ENCODE measurements around the gene CEP76.

GRCh38 chr18:12658426-12659138 lies 43.9 kb downstream of the CEP76 start:
- TF ChIP-seq, protein P1, sequence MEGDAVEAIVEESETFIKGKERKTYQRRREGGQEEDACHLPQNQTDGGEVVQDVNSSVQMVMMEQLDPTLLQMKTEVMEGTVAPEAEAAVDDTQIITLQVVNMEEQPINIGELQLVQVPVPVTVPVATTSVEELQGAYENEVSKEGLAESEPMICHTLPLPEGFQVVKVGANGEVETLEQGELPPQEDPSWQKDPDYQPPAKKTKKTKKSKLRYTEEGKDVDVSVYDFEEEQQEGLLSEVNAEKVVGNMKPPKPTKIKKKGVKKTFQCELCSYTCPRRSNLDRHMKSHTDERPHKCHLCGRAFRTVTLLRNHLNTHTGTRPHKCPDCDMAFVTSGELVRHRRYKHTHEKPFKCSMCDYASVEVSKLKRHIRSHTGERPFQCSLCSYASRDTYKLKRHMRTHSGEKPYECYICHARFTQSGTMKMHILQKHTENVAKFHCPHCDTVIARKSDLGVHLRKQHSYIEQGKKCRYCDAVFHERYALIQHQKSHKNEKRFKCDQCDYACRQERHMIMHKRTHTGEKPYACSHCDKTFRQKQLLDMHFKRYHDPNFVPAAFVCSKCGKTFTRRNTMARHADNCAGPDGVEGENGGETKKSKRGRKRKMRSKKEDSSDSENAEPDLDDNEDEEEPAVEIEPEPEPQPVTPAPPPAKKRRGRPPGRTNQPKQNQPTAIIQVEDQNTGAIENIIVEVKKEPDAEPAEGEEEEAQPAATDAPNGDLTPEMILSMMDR (IDR thresholded peaks at IDR 0.05; ENCODE audit: insufficient read depth, low read length, poor library complexity, severe bottlenecking), result no peak
- no peak for TF ChIP-seq EZH2phosphoT487 (conservative IDR thresholded peaks at IDR 0.05; ENCODE audit: low read length)

Data from SU-DHL-6 (cell line).